Measurements from ENCODE around the gene PTPRK. TPM values are rescaled to one million over a fixed set of nuclear protein-coding genes. Genes with fewer than 3 reads are reported as not detected.

PTPRK gene
- total RNA-seq, 1 donor, result 70.2 TPM

DNA sequence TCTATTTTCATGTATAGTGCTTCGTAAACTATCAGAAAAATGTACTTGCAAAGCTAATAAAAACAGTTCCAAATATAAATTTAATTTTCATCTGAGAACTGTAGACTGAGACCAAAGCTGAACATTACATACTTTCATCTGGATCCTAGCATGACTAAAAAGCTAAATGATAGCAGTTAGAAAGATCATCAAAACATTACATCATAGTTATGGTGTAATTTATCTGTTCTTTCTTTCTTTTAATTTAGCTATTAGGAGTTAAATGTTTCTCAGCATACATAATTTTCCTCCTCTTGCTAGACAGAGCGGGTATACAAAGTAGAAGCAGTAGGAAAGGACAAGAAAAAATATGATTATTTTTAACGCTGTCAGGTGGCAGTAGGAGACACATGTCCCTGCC lies 455.3 kb downstream of the PTPRK start:
- no peak overlapping the region for H3K4me3 ChIP-seq (ENCODE audit: low read depth, low read length)
- TF ChIP-seq, protein P1, sequence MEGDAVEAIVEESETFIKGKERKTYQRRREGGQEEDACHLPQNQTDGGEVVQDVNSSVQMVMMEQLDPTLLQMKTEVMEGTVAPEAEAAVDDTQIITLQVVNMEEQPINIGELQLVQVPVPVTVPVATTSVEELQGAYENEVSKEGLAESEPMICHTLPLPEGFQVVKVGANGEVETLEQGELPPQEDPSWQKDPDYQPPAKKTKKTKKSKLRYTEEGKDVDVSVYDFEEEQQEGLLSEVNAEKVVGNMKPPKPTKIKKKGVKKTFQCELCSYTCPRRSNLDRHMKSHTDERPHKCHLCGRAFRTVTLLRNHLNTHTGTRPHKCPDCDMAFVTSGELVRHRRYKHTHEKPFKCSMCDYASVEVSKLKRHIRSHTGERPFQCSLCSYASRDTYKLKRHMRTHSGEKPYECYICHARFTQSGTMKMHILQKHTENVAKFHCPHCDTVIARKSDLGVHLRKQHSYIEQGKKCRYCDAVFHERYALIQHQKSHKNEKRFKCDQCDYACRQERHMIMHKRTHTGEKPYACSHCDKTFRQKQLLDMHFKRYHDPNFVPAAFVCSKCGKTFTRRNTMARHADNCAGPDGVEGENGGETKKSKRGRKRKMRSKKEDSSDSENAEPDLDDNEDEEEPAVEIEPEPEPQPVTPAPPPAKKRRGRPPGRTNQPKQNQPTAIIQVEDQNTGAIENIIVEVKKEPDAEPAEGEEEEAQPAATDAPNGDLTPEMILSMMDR (IDR thresholded peaks at IDR 0.05; ENCODE audit: insufficient read depth, low read length), result no peak
- no peak for DNase-seq (ENCODE audit: low read depth)

DNA sequence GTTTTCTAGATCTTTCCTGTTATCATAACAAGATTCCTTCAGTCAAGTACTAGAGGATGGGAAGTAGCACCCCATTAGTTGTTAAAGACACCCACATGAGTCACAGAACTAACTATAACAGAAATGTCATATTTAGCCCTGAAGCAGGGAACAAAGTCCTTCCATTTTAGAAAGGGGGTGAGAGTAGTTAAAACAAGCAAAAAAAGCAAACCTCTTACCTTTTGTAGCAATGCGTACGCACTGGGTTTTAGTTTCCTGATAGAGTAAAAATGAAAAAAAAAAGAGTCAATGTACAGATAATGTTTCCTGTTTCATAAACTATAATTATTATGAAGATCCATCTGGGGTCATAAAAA lies 455.9 kb downstream of the PTPRK start:
- TF ChIP-seq, protein P1 (IDR thresholded peaks at IDR 0.05; ENCODE audit: insufficient read depth, low read length), result no peak
- H3K4me3 ChIP-seq (ENCODE audit: low read depth, low read length), result no peak overlapping the region
- no peak for DNase-seq (ENCODE audit: low read depth)

DNA sequence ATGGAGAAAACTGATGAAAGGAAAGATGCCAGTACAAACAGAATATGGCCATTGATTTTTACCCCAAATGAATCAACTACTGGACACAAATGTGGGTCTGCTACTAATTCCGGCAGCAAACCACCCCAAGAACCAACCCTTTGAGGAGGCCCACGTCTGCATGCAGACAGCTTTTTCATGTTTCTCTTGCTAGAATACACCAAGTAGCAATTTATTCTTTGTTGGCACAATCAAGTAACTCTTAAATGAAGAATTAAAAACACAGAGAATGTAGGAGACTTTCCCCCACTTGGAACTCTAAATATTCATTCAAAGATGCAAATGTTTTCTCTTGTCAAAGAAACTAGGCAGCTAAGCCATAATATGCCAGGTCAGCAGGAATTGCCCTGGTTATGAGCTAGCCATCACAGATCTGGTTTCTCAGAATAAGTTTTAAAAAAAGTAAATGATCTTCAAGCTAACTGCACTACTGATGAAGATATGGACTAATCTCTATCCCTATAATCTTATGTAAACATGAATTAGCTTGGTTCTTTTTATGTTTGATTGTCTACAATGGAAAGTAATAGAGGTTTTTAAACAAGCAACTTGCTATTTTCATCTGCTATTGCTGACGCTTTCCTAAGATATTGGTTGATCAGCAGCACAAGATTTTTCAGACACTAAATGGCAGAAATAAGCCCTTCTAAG lies 456.4 kb downstream of the PTPRK start:
- no peak overlapping the region for H3K4me3 ChIP-seq (ENCODE audit: low read depth, low read length)
- no peak for DNase-seq (ENCODE audit: low read depth)
- TF ChIP-seq, protein P1 (IDR thresholded peaks at IDR 0.05; ENCODE audit: insufficient read depth, low read length), result no peak

DNA sequence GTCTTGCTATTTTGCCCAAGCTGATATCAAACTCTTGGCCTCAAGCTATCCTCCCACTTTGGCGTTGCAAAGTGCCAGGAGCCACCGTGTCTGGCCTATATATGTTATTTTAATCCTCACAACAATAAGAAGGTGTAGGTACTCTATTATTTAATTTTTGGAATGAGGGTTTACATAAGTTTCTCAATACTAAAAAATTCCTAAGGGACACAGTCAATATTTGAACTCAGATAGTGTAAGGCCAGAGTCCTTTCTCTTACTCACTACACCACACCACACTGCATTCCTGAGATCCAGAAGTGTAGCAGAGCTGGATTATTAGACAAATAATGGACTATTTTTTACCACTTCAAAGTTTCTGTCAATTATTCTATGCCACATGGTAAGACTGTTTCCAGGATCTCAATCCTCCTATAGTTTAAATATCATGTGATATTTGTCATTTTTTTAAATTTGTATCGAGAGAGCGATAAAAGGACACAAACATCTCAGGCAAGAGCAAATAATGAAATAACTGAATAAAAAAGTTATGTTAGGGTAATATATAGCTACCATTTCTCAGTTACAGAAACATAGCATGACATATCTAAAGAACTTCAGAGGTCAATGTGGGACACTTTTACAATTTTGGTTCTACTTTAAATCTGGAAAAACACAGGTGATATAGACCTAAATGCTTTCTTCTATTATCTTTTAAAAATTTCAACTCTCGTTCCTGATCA lies 457.4 kb downstream of the PTPRK start:
- no peak overlapping the region for H3K4me3 ChIP-seq (ENCODE audit: low read depth, low read length)
- TF ChIP-seq, protein P1 (IDR thresholded peaks at IDR 0.05; ENCODE audit: insufficient read depth, low read length), result no peak
- DNase-seq (ENCODE audit: low read depth), result peak; percentile 36

DNA sequence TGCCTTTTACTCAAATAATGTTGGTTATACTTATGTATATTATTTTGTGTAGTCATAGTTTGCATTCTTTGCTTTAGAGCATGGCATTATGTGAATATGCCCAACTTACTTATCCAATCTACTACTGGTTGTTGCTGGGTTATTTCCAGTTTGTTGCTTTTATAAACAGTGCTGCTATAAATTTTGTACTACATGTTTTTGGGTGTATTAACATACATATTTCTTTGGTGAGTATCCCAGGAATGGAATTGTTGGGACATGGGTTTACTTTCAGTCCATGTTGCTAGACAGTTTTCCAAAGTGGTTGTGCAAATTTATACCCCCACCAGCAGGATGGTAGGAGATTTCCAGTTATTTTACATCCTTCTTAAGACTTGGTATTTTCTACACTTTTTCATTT lies 462.5 kb downstream of the PTPRK start:
- no peak overlapping the region for H3K4me3 ChIP-seq (ENCODE audit: low read depth, low read length)
- DNase-seq (ENCODE audit: low read depth), result peak; percentile 20
- TF ChIP-seq, protein P1 (IDR thresholded peaks at IDR 0.05; ENCODE audit: insufficient read depth, low read length), result no peak

DNA sequence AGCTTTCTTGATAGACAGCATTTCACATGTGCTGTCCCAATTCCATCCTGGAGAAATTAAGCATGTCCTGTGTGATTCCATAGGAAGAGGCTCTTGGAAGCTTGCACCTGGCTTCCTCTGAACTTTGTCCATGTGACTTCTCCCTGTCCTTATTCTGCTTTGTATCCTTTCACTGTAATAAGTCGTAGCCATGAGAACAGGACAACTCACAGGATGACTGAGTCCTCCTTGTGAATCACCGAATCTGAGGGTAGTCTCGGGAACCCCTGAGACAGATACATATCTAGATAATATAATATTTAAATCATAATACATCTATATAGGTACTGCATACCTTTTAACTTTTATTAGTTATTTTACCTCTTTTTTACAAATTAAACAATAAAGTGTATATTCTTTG lies 462.9 kb downstream of the PTPRK start:
- TF ChIP-seq, protein P1 (IDR thresholded peaks at IDR 0.05; ENCODE audit: insufficient read depth, low read length), result no peak

More for the DNA sequence above, 462.9 kb downstream of the PTPRK start:
- DNase-seq (ENCODE audit: low read depth), result no peak
- H3K4me3 ChIP-seq (ENCODE audit: low read depth, low read length), result no peak overlapping the region
